Activated CD8-positive, alpha-beta memory T cell treated with anti-CD3 and anti-CD28 coated beads for 48 hours (primary cell): ENCODE results near the gene OPN1MW2.
"Not testable (repeated sequence)": the region's sequence is repeated elsewhere in the genome, so short reads cannot be mapped to it uniquely, and the experiment has no call there.

Experiments
- DNase-seq, 3 experiments: peaks; one replicate each; pipeline ENCODE4 v3.0.0-alpha.2; 2020; ENCODE audit warnings: low read depth in 2 of 3, low spot score in 2 of 3

The OPN1MW2 gene

GRCh38 chrX:154219456-154219855 lies at the start of gene OPN1MW2:
Gene OPN1MW2, plus strand, starts transcription at chrX:154219756. Its CDS starts 60 bp downstream, at chrX:154219816.
- DNase-seq = not testable (repeated sequence)

GRCh38 chrX:154172535-154172943 lies 47.0 kb upstream of the OPN1MW2 start:
- DNase-seq = not testable (repeated sequence)

GRCh38 chrX:154174356-154174755 lies 45.2 kb upstream of the OPN1MW2 start:
- not testable (repeated sequence) for DNase-seq

GRCh38 chrX:154182296-154182695 lies 37.3 kb upstream of the OPN1MW2 start, which contains the start of gene OPN1MW:
Gene OPN1MW, plus strand, starts transcription at chrX:154182596. Its CDS starts 82 bp downstream, at chrX:154182678.
- not testable (repeated sequence) for DNase-seq

GRCh38 chrX:154183794-154184193 lies 35.8 kb upstream of the OPN1MW2 start:
- DNase-seq = not testable (repeated sequence)

- not testable (repeated sequence) for DNase-seq
Measured at GRCh38 chrX:154192846-154193245, 26.7 kb upstream of the OPN1MW2 start.

GRCh38 chrX:154194316-154194715 lies 25.2 kb upstream of the OPN1MW2 start:
- not testable (repeated sequence) for DNase-seq

- not testable (repeated sequence) for DNase-seq
Measured at GRCh38 chrX:154196466-154196865, 23.1 kb upstream of the OPN1MW2 start.

GRCh38 chrX:154209670-154210418 lies 9.7 kb upstream of the OPN1MW2 start:
- not testable (repeated sequence) for DNase-seq

GRCh38 chrX:154211057-154211456 lies 8.5 kb upstream of the OPN1MW2 start:
- not testable (repeated sequence) for DNase-seq

GRCh38 chrX:154211499-154211898 lies 8.1 kb upstream of the OPN1MW2 start:
- DNase-seq = not testable (repeated sequence)

GRCh38 chrX:154225292-154225691 lies 5.7 kb downstream of the OPN1MW2 start:
- not testable (repeated sequence) for DNase-seq

GRCh38 chrX:154226706-154227105 lies 7.2 kb downstream of the OPN1MW2 start:
- DNase-seq = not testable (repeated sequence)

GRCh38 chrX:154231443-154231842 lies 11.9 kb downstream of the OPN1MW2 start:
- not testable (repeated sequence) for DNase-seq

GRCh38 chrX:154233620-154234019 lies 14.1 kb downstream of the OPN1MW2 start:
- DNase-seq = not testable (repeated sequence)

- DNase-seq = not testable (repeated sequence)
Measured at GRCh38 chrX:154238939-154239559, 19.5 kb downstream of the OPN1MW2 start.

GRCh38 chrX:154239982-154240503 lies 20.5 kb downstream of the OPN1MW2 start:
- not testable (repeated sequence) for DNase-seq

GRCh38 chrX:154247377-154248045 lies 28.0 kb downstream of the OPN1MW2 start:
- DNase-seq = not testable (repeated sequence)

GRCh38 chrX:154248076-154248475 lies 28.5 kb downstream of the OPN1MW2 start:
- DNase-seq = not testable (repeated sequence)

- not testable (repeated sequence) for DNase-seq
Measured at GRCh38 chrX:154257282-154257681, 37.7 kb downstream of the OPN1MW2 start, which contains the start of gene OPN1MW3. Gene OPN1MW3, plus strand, starts transcription at chrX:154257582. Its CDS starts 38 bp downstream, at chrX:154257620.

- DNase-seq = not testable (repeated sequence)
Measured at GRCh38 chrX:154258711-154259110, 39.2 kb downstream of the OPN1MW2 start.
